SU-DHL-6 (cell line): ENCODE results near the gene RBM12.

Source experiments
- H2AFZ ChIP-seq: fragments of 200-600 bp; sonication (generic); 2 replicates; pipeline ENCODE4 v1.6.1; 2014; ENCODE audit warnings: low read depth, mild to moderate bottlenecking, moderate library complexity, mixed read lengths, antibody characterized with exemption, low read length; ENCODE audit not compliant: severe bottlenecking
- H3F3A ChIP-seq: fragments of 200-600 bp; shearing (Covaris generic); 2 replicates; pipeline ENCODE4 v1.6.0; 2016; ENCODE audit warnings: antibody characterized with exemption, mild to moderate bottlenecking; ENCODE audit not compliant: insufficient read depth
- H3K27ac ChIP-seq: fragments of 200-600 bp; sonication (generic); 2 replicates; pipeline ENCODE4 v1.5.1; 2016; ENCODE audit warnings: low read depth, mild to moderate bottlenecking, low read length, moderate library complexity, mixed read lengths
- H3K27me3 ChIP-seq: fragments of 200-600 bp; sonication (generic), shearing (Covaris generic); 2 replicates; pipeline ENCODE4 v1.6.0; 2014; ENCODE audit warnings: mild to moderate bottlenecking, low read length
- H3K36me3 ChIP-seq: fragments of 200-600 bp; sonication (generic); 2 replicates; pipeline ENCODE4 v1.6.1; 2014; ENCODE audit warnings: mild to moderate bottlenecking, low read length, mixed read lengths
- H3K4me2 ChIP-seq: fragments of 300-600, 200-600 bp; shearing (Covaris generic), sonication (generic); 2 replicates; pipeline ENCODE4 v1.6.0; 2014; ENCODE audit warnings: low read length, low read depth, mild to moderate bottlenecking; ENCODE audit not compliant: poor library complexity, severe bottlenecking
- H3K4me3 ChIP-seq: fragments of 200-600 bp; sonication (generic); 2 replicates; pipeline ENCODE4 v1.5.1; 2014; ENCODE audit warnings: antibody characterized with exemption, low read length, mild to moderate bottlenecking, mixed read lengths; ENCODE audit not compliant: insufficient read depth, poor library complexity, severe bottlenecking
- H3K79me2 ChIP-seq: fragments of 200-600 bp; sonication (generic); 2 replicates; pipeline ENCODE4 v1.6.1; 2014; ENCODE audit warnings: mild to moderate bottlenecking, low read length, moderate library complexity; ENCODE audit not compliant: insufficient read depth
- H3K9ac ChIP-seq: fragments of 200-600 bp; sonication (generic); 2 replicates; pipeline ENCODE4 v1.7.0; 2014; ENCODE audit warnings: mild to moderate bottlenecking, low read length
- H3K9me2 ChIP-seq: fragments of 200-600 bp; sonication (generic); replicated peaks from 2 replicates; pipeline ENCODE4 v1.6.1; 2014; ENCODE audit warnings: low read length; ENCODE audit not compliant: insufficient read depth
- H3K9me3 ChIP-seq: fragments of 200-600 bp; sonication (generic); 2 replicates; pipeline ENCODE4 v1.6.1; 2014; ENCODE audit warnings: low read length, mixed read lengths; ENCODE audit not compliant: insufficient read depth
- H4K20me1 ChIP-seq: fragments of 200-600 bp; sonication (generic); 2 replicates; pipeline ENCODE4 v1.6.1; 2014; ENCODE audit warnings: low read depth, mild to moderate bottlenecking, antibody characterized with exemption, low read length, moderate library complexity, mixed read lengths
- CTCF ChIP-seq: fragments of 200-600 bp; sonication (generic); IDR thresholded peaks from one replicate; pipeline ENCODE4 v1.5.1; 2017; ENCODE audit warnings: antibody characterized with exemption, mild to moderate bottlenecking, low read length, moderate library complexity; ENCODE audit not compliant: insufficient read depth, poor library complexity, severe bottlenecking
- EZH2phosphoT487 ChIP-seq: fragments of 200-600 bp; sonication (generic), shearing (Covaris generic); conservative IDR thresholded peaks from 2 replicates; pipeline ENCODE4 v1.6.1; 2018; ENCODE audit warnings: mild to moderate bottlenecking, antibody characterized with exemption, low read length, moderate library complexity, mixed read lengths

Gene RBM12

GRCh38 chr20:35636095-35636494 lies 28.6 kb downstream of the RBM12 start:
- Histone ChIP-seq H3K4me2 (no peak overlapping the region), H3K27ac (no peak overlapping the region)
- TF ChIP-seq CTCF: no peak
- no peak for TF ChIP-seq EZH2phosphoT487

GRCh38 chr20:35635652-35636051 lies 29.0 kb downstream of the RBM12 start:
- Histone ChIP-seq H3K9me3 (no peaks in the 10 kb centered on the region), H3K9me2 (no peaks in the 10 kb centered on the region), H3K9ac (no peak overlapping the region), H4K20me1 (no peaks in the 10 kb centered on the region), H3K27me3 (no peaks in the 10 kb centered on the region), H2AFZ (no peak overlapping the region), H3K36me3 (no peaks in the 10 kb centered on the region), H3K4me3 (no peak overlapping the region), H3K79me2 (peaks cover 4% of the 10 kb centered on the region; the same call in 1 of the 2 replicates), H3F3A (peaks cover 4% of the 10 kb centered on the region; the same call in 1 of the 2 replicates), H3K27ac (no peak overlapping the region), H3K4me2 (no peak overlapping the region)
- TF ChIP-seq EZH2phosphoT487 (no peak), CTCF (no peak)

More at GRCh38 chr20:35636095-35636494, 28.6 kb downstream of the RBM12 start:
- Histone ChIP-seq H3K9ac (no peak overlapping the region), H3K36me3 (no peaks in the 10 kb centered on the region), H2AFZ (no peak overlapping the region), H3F3A (peaks cover 4% of the 10 kb centered on the region; the same call in 1 of the 2 replicates), H3K27me3 (no peaks in the 10 kb centered on the region), H3K9me2 (no peaks in the 10 kb centered on the region), H3K9me3 (no peaks in the 10 kb centered on the region), H4K20me1 (no peaks in the 10 kb centered on the region), H3K4me3 (no peak overlapping the region), H3K79me2 (peaks cover 4% of the 10 kb centered on the region; the same call in 1 of the 2 replicates)

GRCh38 chr20:35632539-35633115 lies 32.1 kb downstream of the RBM12 start:
- Histone ChIP-seq H3F3A (no peaks in the 10 kb centered on the region), H3K4me3 (no peak overlapping the region), H3K9ac (no peak overlapping the region), H2AFZ (no peak overlapping the region), H3K79me2 (peaks cover 4% of the 10 kb centered on the region; the same call in 1 of the 2 replicates), H4K20me1 (no peaks in the 10 kb centered on the region), H3K36me3 (0 out of 2 replicates have a peak, but pooled peaks cover 4% of the 10 kb centered on the region), H3K9me2 (no peaks in the 10 kb centered on the region), H3K4me2 (no peak overlapping the region), H3K27me3 (no peaks in the 10 kb centered on the region), H3K27ac (no peak overlapping the region), H3K9me3 (no peaks in the 10 kb centered on the region)
- TF ChIP-seq EZH2phosphoT487 (no peak), CTCF (no peak)
